Medulla oblongata (tissue), 1 donor: ENCODE results near the gene RAB13.
"Not testable (repeated sequence)": the region's sequence is repeated elsewhere in the genome, so short reads cannot be mapped to it uniquely, and the experiment has no call there.

Source experiments
- DNase-seq: peaks from one replicate; pipeline ENCODE4 v3.0.0-alpha.2; 2015; ENCODE audit errors: extremely low spot score

RAB13 gene

DNA sequence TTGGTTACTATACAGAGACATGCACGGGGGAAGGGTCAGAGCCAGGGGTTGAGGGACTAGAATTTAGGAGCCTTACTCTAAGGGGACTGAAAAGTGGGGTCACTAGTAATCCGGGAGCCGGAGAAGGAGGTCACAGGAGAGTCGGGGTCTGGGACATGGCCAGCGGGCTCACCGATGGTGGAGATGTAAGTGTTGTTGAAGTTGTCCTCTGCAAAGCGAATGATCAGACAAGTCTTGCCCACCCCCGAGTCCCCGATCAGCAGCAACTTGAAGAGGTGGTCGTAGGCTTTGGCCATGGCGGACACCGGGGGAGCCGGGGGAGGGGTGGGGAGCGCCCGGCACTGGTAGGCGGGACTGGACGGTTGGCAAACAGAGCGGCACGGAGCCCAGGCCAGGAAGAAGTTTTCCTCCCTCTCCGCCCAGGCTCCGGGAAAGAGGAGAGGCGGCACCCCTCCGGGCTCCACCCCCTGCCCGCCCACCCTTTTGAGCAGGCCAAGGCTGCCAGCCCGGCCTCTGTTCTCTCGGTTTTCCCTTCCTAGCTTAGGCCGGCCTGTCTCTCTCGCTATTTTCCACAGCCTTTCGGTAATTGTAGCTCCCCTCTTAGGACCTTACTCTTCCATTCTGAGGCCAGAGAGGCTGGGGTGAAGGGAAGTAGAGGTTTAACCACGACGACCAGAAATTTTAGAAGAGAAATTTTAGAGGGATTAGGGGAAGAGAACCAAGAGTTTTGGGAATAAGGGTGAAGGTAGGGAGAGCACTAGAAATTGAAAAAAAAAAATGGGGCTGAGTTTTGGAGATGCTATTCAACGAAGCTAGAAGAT, at the start of gene RAB13:
Gene RAB13, minus strand, starts transcription at position 399 of the 821 bp plus-strand sequence. Its CDS starts 103 bp downstream, at position 296.
- DNase-seq = peak; percentile 80

DNA sequence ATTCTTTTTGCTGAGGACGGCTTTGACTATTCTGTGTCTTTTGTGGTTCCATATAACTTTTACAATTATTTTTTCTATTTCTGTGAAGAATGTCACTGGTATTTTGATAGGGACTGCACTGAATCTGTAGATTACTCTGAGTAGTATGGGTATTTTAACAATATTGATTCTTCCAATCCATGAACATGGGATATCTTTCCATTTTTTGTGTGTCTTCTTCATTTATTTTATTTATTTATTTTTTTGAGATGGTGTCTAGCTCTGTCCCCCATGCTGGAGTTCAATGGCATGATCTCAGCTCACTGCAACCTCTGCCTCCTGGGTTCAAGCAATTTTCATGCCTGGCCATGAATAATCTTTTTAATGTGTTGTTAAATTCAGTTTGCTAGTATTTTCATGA, 47.6 kb upstream of the RAB13 start:
- DNase-seq = not testable (repeated sequence)

DNA sequence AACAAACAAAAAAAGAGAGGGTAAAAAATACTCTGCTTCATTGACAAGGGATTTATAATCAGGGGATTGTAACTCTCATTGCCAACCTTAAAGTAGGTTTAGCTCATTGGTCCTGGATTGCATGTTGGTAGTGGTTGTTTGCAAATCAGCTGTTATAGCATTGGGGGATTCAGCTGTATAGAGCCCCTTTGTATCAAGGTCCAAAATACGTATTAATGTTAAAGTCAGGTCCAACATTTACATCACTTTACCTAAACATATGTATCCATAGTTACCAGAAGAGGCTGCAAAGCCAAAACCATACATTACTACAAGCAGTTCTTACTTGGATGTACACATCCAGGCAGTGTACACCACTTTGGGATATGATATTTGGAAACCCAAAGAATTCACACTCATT, 33.8 kb upstream of the RAB13 start:
- DNase-seq = no peak

DNA sequence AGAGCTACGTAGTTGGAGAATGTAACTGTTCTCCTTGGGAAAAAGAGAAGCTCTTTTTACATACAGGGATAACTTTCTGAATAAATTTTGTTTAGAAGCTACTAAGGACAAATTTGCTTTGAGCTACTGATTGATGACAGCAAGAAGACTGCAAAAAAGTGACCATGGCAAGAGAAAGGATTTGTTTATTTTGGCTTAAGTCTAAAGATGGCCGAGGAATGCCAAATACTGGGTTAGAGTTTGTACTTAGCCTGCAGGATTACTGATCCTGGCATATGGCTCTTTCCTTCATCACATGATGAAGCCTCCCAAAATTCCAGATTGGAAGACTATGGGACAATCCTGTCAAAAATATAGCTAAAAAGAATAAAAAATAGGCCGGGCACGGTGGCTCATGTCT, 33.1 kb upstream of the RAB13 start:
- no peak for DNase-seq

DNA sequence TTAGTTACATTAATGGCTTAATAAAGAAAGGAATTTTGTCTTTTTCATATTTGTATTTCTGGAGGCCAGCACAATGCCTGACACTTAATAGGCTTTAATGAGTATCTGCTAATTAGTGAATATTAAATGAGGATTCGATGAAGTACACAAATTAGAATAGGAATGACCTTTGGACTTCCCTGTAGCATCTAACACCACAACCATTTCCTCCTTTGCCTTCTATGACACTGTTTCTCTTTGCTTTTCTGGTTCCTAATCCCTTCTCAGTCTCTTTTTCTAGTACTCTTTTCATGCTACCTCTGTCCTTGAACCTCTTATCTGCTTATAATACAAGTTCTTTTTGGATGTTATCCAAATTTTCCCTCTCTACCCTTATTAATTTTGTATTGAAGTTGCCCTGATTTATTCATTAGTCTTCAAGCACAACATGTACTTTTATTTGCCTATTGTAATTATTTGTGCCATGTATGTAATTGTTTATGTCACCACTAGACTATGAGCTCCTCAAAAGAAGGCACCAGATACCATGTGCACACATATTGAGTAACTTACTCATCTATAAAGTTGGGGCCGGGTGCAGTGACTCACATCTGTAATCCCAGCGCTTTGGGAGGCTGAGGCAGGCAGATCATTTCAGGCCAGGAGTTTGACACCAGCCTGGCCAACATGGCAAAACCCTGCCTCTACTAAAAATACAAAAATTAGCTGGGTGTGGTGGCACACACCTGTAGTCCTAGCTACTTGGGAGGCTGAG, 28.2 kb upstream of the RAB13 start:
- DNase-seq = no peak

DNA sequence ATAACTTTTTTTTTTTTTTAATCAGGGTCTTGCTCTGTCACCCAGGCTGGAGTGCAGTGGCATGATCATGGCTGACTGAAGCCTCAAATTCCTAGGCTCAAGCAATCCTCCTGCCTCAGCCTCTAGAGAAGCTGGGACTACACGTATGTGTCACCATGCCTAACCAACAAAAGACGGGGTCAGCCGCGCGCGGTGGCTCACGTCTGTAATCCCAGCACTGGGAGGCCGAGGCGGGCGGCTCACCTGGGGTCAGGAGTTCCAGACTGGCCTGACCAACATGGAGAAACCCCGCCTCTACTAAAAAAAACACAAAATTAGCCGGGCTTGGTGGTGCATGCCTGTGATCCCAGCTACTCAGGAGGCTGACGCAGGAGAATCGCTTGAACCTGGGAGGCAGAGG, 26.4 kb upstream of the RAB13 start:
- not testable (repeated sequence) for DNase-seq

DNA sequence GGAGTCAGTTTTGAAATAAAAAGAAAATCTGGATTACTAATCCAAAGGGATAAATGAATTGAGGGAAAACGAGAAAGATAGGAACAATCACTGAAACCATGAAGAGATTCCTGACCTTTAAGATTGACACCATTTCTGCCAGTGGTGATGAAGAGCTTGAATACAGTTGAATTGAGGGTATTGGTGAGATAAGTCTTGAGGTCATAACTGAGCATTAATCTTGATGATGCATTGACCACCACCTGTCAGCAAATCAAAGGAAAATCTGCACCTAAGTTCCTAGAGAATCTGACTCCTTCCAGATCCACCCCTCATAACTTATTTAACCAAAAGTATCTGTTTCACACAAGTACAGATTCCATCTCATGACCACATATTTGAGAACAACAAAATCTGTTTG, 26.0 kb upstream of the RAB13 start:
- no peak for DNase-seq

DNA sequence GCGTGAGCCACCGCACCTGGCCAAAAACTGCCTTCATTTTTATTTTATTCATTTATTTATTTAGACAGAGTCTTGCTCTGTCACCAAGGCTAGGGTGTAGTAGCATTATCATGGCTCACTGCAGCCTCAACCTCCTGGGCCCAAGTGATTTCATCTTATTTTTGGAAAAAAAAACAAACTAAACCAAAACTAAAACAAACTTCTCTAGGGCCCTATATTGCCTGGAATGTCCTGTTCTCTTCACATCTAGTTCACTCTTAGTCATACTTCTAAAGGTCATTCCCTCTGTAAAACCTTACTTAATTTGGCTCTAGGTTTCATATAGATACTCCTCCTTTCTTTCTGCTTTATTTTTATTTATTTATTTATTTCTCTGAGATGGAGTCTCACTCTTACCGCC, 20.0 kb upstream of the RAB13 start:
- DNase-seq = no peak

DNA sequence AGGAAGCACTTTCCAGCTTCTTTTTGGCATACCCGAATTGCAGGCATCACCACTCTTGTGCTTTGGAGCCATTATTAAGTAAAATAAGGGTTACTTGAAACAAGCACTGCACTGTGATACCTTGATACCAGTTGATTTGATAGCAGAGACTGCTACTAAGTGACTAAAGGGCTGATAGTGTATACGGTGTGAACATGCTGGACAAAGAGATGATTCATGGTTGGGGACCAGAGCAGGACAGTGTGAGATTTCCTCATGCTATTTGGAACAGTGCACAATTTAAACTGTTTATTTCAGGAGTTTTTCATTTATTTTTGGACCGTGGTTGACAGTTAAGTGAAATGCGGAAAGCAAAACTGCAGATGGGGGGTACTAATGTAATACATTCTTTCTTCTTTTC, 14.3 kb upstream of the RAB13 start:
- DNase-seq = no peak

DNA sequence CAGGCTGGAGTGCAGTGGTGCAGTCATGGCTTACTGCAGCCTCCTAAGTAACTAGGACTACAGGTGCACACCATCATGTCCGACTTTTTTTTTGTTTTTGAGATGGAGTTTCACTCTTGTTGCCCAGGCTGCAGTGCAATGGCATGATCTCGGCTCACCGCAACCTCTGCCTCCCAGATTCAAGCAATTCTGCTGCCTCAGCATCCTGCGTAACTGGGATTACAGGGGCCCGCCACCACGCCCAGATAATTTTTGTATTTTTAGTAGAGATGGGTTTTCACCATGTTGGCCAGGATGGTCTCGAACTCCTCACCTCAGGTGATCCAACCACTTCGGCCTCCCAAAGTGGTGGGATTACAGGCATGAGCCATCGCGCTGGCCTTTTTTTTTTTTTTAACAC, 10.7 kb upstream of the RAB13 start:
- DNase-seq = not testable (repeated sequence)

DNA sequence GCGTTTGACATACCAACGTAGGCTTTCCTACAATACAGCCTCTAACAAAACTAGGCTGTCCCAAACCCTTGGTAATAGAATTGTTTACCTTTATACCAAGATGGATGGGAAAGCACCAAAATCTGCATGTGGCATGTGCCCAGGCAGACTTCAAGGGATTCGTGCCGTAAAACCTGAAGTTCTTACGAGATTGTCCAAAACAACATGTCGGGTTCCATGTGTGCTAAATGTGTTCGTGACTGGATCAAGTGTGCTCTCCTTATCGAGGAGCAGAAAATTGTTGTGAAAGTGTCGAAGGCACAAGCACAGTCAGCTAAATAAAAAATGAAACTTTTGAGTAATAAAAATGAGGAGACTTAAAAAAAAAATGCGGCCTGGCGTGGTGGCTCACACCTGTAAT, 9.5 kb upstream of the RAB13 start:
- no peak for DNase-seq

DNA sequence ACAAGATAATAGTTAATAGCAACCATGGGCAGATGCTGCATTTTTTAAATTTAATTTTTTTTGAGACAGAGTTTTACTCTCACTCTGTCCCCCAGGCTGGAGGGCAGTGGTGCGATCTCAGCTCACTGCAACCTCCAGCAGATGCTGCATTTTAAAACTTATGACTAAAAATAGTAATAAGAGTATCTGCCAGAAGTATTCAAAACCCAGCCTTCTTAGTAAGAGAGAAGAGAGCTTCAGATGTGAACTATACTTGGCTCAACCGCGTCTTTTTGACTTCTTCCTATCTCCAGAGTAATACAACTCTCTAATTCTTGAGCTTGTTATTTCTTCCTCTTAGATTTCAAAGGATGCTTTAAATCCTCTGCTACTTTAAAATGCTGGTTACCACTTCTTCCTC, 9.1 kb upstream of the RAB13 start:
- DNase-seq = no peak

DNA sequence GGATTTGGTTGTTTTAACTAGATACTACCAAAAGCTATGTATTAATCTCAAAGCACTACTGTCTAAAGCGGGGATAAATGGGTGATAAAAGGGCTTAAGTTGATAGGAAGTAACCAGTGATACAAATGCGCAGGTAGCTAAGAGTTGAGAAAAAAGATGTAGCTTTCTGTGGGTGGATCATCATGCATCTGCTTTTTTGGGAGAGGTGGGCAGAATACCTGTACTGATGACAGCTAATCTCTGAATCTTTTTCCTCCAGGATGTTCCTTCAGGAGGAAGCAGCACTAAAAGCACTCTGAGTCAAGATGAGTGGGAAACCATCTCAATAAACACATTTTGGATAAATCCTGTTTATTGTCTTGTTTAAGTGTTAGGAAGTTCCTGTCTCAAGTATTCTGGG, 5.7 kb upstream of the RAB13 start:
- DNase-seq = no peak

DNA sequence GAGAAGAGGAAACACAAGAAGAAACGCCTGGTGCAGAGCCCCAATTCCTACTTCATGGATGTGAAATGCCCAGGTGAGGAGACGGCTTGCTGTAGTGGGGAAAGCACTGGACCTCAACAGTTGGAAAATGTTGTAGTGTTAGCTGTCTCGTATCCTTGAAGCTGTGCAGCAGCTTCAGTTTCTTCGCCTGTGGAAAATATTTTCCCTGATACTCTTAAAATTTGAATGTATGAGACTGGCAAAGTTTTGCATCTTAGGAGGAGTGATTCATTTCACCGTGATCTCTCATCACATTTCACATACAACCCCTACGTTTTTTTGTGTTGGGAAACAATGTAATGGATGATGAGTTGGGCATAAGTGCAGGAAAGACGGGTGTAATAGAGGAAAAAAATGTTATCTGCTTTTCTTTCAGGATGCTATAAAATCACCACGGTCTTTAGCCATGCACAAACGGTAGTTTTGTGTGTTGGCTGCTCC, 5.1 kb upstream of the RAB13 start:
- DNase-seq = no peak

DNA sequence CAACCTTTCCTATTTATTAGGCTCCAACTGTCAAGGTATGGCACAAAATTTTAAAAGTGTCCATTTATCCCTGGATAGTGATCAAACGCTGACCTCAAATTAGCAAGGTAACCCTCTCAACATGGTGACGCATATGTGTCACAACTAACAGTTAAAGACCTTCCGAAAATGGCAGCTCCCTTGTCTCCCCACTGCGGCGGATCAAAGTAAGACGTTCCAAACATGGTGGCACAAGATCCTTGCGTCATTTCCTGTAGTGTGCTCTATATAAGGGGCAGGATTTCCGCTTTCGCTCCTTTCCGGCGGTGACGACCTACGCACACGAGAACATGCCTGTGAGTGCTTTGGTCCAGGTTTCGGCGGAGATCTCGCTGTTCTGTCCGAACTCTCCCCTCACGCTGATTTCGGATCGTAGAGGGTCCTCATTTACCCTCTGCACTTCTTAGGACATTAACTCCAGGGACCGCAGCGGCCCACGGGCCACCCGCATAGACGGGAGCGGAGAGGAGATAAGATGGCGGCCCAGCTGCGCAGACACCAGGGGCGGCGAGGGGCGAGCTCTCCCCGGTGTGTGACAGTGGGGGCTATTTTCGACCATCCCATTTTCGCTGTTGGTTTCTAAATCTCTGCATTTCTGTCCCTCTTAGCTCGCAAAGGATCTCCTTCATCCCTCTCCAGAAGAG, 4.5 kb upstream of the RAB13 start, which contains the start of gene RPS27:
Gene RPS27, plus strand, starts transcription at position 295 of the 683 bp plus-strand sequence. Its CDS starts 35 bp downstream, at position 330.
- peak; percentile 99 for DNase-seq

DNA sequence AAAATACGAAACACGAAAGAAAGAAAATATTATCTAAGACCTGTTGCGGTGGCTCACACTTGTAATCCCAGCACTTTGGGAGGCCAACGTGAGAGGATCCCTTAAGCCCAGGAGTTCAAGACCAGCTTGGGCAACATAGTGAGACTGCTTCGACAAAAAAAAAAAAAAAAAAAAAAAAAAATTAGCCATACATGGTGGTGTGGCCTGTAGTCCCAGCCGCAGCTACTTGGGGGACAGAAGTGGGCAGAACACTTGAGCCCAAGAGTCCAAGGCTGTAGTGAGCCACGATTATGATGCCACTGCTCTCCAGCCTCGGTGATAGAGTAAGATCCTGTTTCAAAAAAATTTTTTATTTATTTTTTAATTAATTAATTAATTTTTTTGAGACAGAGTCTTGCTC, 1.5 kb upstream of the RAB13 start:
- no peak for DNase-seq

DNA sequence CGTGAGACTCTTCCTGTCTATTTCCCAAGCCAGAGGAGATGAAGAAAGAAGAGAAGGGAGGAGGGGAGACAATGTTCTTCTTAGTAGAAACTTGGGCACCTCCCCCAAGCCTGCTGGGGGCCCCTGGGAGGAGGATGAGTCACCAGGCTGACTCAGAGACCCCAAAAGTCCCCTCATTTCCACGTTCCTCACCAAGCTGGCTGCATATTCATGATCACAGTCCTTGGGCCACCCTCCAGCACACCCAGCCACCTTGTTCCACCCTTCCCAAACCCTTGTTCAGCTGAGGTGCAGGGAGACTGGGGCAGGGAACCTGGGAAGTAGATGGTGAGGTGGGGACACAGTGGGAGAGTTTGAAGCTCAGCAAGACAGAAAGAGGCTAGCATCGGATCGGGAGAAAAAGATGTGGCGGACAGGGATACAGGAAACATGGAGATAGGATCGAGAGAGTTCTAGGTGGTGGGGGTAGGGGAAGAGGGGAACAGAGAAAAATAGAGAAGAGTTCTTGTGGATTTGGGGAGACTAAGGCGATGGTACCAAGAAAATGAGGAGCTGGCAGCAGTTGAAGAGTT, 712 bp downstream of the RAB13 start:
- DNase-seq = no peak

DNA sequence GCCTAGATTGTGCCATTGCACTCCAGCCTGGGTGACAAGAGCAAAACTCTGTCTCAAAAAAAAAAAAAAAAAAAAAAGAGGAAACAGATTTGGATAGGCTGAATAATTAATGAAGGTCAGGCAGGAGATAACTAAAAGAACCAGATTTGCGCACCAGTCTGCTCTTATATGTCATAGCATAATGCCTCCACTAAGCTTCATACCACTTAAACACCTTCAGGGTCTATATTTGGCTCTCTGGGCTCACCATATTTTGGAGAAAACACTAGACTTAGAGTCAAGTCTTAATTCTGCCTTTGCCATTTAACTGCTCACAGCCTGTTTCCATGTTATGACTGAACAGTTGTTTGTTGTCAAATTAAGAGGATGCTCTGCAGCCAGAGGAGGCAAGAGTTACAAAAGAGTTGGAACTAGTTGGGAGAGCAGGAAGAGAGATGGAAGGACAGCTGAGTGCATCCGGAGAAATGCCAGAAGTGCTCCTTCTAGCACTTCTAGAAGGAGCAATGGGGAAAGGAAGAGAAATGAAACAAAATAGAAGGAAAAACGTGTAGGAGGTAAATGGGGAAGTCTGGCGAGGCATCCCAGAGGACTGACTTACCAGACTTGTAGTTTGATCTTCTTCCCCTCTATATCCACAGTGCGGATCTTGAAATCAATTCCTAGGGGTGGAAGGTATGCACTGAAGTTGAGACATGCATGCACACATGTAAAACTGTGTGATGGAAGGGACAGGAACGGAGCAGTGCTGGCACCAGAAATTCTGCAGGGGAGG, 1.8 kb downstream of the RAB13 start:
- no peak for DNase-seq

DNA sequence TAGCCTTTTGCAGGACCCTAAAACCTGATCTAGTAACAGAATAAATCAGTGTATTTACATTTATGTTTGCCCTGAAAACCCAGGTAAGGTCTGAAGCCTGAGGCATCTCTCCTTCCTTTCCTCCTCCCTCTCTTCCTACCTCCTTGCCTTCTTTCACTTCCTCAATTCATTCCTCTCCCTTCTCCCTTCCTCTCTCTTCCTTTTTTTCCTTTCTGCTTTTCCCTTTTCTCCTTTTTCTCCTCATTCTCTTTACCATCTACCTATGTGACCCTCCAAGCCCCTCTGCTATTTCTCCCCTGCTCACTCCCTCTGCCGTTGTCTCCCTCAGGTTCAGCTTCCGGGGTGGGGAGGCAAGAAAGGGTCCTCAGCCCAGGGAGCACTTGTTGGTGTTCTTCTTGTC, 4.4 kb downstream of the RAB13 start:
- not testable (repeated sequence) for DNase-seq

DNA sequence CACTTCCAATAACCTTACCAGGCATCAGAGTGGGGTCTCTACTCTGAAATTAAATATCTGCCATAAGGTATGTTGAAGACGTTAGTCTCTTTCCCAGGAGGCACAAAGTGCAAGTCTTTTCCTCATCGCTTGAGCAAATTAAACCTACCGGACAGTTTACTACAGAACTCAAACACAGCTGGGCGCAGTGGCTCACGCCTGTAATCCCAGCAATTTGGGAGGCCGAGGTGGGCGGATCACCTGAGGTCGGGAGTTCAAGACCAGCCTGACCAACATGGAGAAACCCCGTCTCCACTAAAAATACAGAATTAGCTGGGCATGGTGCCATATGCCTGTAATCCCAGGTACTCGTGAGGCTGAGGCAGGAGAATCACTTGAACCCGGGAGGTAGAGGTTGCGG, 7.0 kb downstream of the RAB13 start:
- not testable (repeated sequence) for DNase-seq

DNA sequence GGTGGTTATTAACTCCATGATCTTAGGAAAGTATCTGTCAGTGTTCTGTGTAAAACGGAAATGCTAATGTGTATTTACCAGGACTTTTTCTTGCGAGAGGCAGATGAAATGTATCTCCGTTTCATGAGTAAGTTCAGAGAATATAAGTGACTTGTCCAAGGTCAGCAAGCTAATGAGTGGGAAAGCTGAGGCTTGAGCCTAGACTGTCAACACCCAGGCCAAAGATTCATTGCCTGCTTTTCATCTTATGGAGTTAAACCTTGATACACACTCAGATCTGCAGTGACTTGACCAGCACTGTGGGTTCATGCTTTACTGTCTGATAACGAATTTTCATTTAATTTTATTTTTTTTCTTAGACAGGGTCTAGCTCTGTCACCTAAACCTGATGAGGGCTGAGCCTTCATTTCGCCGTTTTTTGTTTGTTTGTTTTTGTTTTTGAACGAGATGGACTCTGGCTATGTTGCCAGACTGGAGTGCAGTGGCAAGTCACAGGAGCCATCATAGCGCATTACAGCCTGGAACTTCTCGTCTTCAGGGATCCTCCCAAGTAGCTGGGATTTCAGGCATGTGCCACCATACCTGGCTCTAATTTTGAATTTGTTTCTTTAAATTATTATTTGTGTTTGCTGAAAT, 7.7 kb downstream of the RAB13 start:
- no peak for DNase-seq
